Lower leg skin (tissue), 4 donors: ENCODE measurements around the gene TRPC4AP. TPM values are rescaled to one million over a fixed set of nuclear protein-coding genes. Genes with fewer than 3 reads are reported as not detected.

Source experiments
- DNase-seq, 2 donors: peaks; one replicate each; pipeline ENCODE4 v3.0.0-alpha.2; 2019; ENCODE audit warnings: low spot score in 2 of 2
- H3K4me3 ChIP-seq: fragments of 200-600 bp; sonication (generic); 2 replicates; pipeline ENCODE4 v1.5.1; 2017; ENCODE audit warnings: mild to moderate bottlenecking, low read depth; ENCODE audit not compliant: poor library complexity, severe bottlenecking
- POLR2A ChIP-seq, 2 donors: fragments of 450-650 bp; IDR thresholded peaks; one replicate each; pipeline ENCODE4 v1.6.1; 2016 to 2017; ENCODE audit warnings: antibody characterized with exemption in 2 of 2, mild to moderate bottlenecking in 1 of 2, moderate library complexity in 1 of 2
- WGBS, 2 donors: methylation state at CpG; one replicate each; pipeline ENCODE4 v1.1.5; 2018; 5-methylcytosine and 5-hydroxymethylcytosine counted together
- intact Hi-C: fragments of 100-400 bp; cut with DNase I; formaldehyde crosslinking; loops from one replicate; pipeline ENCODE4 v1.15.0; 2023; ENCODE audit warnings: low total_unique reads
- total RNA-seq, 4 donors: library from RNA; depleted of rRNA; stranded (reverse); fragments of >200 nt; gene quantifications; one replicate each; pipeline ENCODE4 v1.1.0, GENCODE V29; 2016
- TF ChIP-seq, protein P1 (sequence below), 3 donors: fragments of 450-650 bp; IDR thresholded peaks; one replicate each; pipeline ENCODE4 v1.5.1; 2016; ENCODE audit warnings: antibody characterized with exemption in 3 of 3, mild to moderate bottlenecking in 3 of 3, moderate library complexity in 2 of 3

The TRPC4AP gene
- total RNA-seq, 4 donors from 2014 or later, result 40.3 to 64.5 (median 50.0) TPM

DNA sequence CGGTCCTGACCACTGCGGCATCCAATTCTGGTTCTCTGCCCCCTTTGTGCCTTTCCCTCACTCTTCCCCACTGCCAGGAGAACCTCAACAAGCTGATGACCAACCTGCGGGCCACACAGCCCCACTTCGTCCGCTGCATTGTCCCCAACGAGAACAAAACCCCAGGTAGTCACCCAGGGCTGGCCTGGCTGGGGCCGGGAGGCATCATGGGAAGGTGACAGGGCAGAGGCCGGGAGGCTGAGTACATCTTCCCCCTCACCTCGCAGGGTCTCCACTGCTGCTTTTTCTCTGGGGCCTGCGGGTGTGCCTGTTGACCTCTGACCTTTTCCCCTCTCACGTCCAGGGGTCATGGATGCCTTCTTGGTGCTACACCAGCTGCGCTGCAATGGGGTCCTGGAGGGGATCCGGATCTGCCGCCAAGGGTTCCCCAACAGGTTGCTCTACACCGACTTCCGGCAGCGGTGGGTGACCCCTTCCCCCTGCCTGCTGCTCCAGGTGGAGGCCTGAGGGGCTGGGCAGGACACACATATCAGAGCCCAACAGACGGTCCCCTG lies 101.9 kb downstream of the TRPC4AP start:
- WGBS, 2 donors, result 80 to 87% methylated on average over 14 to 18 of the region's 18 CpGs
- intact Hi-C loops, result no loop called here
- no peak overlapping the region for H3K4me3 ChIP-seq
- no peak for DNase-seq
- TF ChIP-seq, protein P1, sequence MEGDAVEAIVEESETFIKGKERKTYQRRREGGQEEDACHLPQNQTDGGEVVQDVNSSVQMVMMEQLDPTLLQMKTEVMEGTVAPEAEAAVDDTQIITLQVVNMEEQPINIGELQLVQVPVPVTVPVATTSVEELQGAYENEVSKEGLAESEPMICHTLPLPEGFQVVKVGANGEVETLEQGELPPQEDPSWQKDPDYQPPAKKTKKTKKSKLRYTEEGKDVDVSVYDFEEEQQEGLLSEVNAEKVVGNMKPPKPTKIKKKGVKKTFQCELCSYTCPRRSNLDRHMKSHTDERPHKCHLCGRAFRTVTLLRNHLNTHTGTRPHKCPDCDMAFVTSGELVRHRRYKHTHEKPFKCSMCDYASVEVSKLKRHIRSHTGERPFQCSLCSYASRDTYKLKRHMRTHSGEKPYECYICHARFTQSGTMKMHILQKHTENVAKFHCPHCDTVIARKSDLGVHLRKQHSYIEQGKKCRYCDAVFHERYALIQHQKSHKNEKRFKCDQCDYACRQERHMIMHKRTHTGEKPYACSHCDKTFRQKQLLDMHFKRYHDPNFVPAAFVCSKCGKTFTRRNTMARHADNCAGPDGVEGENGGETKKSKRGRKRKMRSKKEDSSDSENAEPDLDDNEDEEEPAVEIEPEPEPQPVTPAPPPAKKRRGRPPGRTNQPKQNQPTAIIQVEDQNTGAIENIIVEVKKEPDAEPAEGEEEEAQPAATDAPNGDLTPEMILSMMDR (IDR thresholded peaks at IDR 0.05), result no peak
- no peak for TF ChIP-seq POLR2A (IDR thresholded peaks at IDR 0.05)

DNA sequence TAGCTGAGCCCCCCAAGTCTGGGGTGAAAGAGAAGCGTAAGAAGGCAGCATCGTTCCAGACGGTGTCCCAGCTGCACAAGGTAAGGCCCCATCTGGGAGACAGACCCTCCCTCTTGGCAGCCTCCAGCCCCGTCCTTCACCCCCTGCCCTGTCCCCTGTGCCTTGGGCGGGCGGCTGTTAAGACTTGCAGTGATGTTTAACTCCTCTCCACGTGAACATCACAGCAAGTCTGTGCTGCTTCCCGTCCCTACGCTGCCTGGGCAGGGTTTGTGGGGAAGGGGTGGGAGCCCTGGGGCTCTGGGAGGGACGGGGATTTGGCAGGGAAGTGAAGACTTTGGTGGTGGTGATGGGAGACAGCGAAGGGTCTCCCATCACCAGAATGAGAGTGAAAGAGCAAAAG lies 102.4 kb downstream of the TRPC4AP start:
- intact Hi-C loops, result no loop called here
- no peak for DNase-seq
- TF ChIP-seq POLR2A (IDR thresholded peaks at IDR 0.05), result no peak
- TF ChIP-seq, protein P1 (IDR thresholded peaks at IDR 0.05), result no peak
- H3K4me3 ChIP-seq, result no peak overlapping the region
- WGBS, 2 donors, result 44 to 47% methylated on average over 11 of the region's 11 CpGs

DNA sequence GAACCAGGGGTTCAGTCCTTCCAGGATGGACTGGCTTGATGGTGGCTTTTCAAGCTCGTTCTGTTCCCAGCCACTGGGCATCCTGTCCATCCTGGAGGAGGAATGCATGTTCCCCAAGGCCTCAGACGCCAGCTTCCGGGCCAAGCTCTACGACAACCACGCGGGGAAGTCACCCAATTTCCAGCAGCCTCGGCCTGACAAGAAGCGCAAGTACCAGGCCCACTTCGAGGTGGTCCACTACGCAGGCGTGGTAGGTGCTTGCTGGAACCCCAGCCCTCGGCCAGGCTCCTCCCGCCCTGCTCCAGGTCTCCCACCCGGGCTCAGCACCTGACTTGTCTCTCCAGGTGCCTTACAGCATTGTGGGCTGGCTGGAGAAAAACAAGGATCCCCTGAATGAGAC lies 102.9 kb downstream of the TRPC4AP start:
- DNase-seq, result no peak
- intact Hi-C loops, result no loop called here
- H3K4me3 ChIP-seq, result no peak overlapping the region
- 69 to 78% methylated on average over 11 to 13 of the region's 14 CpGs for WGBS, 2 donors
- TF ChIP-seq, protein P1 (IDR thresholded peaks at IDR 0.05), result no peak

- WGBS, 2 donors, result 89 to 93% methylated on average over 4 of the region's 4 CpGs
- intact Hi-C loops, result no loop called here
- TF ChIP-seq, protein P1 (IDR thresholded peaks at IDR 0.05), result no peak
- no peak for TF ChIP-seq POLR2A (IDR thresholded peaks at IDR 0.05)
- DNase-seq, result no peak
- no peak overlapping the region for H3K4me3 ChIP-seq
These were observed 103.5 kb downstream of the TRPC4AP start for GRCh38 chr20:34989118-34989517.

GRCh38 chr20:34988191-34988540 lies 104.4 kb downstream of the TRPC4AP start:
- DNase-seq, result no peak
- intact Hi-C loops, result no loop called here
- H3K4me3 ChIP-seq, result no peak overlapping the region
- WGBS, 2 donors, result 79 to 83% methylated on average over 12 of the region's 12 CpGs
- TF ChIP-seq, protein P1 (IDR thresholded peaks at IDR 0.05), result no peak
- no peak for TF ChIP-seq POLR2A (IDR thresholded peaks at IDR 0.05)
